Measurements from ENCODE around the gene HMGN3. TPM values are rescaled to one million over a fixed set of nuclear protein-coding genes. Genes with fewer than 3 reads are reported as not detected.

The HMGN3 gene
- total RNA-seq, 1 experiment from 2014 or later: 183 TPM

DNA sequence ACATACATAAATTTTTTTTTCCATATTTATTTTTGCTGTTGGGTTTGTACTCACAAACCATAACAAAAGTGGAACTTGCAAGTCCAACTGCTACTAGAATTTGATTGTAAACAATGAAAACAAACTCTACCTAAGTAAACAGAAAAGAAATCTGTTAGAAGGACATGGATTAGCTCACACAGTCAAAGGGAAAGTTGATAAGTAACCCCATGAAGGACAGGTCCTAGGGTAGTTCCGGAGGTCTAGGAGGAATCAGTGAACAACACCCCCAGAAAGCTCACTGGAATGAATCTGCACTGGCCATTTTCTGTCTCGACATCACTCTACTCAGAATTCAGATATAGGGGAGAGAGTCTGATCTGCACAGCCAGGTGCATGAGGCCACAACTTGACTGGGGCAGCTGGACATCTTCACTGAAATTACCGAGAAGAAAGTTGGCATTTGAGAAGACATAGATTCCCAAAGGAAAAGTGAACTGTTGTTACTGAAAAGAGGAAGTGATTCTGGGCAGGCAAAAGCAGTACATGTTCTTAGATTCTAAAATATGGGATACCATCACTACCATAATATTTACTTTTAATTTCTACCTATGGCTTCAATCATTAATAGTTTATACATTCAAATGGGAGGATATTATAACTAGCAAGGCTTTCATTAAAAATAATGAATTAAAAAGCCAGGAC lies 76.4 kb downstream of the HMGN3 start:
- Histone ChIP-seq H3K27ac (ENCODE audit: insufficient read length, low read depth, low read length) (no peak overlapping the region), H3K56ac (ENCODE audit: insufficient read length, low read depth, low read length) (no peak overlapping the region), H3K27me3 (ENCODE audit: insufficient read depth, low read length) (no peaks in the 10 kb centered on the region), H3K4ac (ENCODE audit: low read depth, low read length) (no peak overlapping the region), H4K5ac (ENCODE audit: insufficient read length, low read depth, low read length) (no peak overlapping the region), H2AK5ac (ENCODE audit: insufficient read length, low read length) (no peak overlapping the region), H3K4me1 (ENCODE audit: insufficient read depth, low read length) (no peaks in the 10 kb centered on the region; the same call in 1 of the 2 replicates), H4K91ac (ENCODE audit: insufficient read length, low read depth, low read length) (no peak overlapping the region), H3K9me3 (ENCODE audit: control insufficient read depth, low read depth, low read length) (no peaks in the 10 kb centered on the region), H3K4me2 (ENCODE audit: insufficient read depth, insufficient read length, low read length) (no peak overlapping the region), H4K8ac (replicated peaks; ENCODE audit: insufficient read length, low read depth, low read length) (no peak overlapping the region), H2AFZ (ENCODE audit: low read length) (no peak overlapping the region), H3K9ac (ENCODE audit: extremely low read depth, insufficient read length, low read length) (no peak overlapping the region), H2BK5ac (ENCODE audit: insufficient read length, low read length) (no peak overlapping the region), H2BK12ac (ENCODE audit: insufficient read length, low read depth, low read length) (no peak overlapping the region), H2BK15ac (ENCODE audit: low read depth, low read length) (no peak overlapping the region), H2BK120ac (ENCODE audit: low read depth, low read length, poor library complexity, severe bottlenecking) (no peak overlapping the region), H2BK20ac (ENCODE audit: low read depth, low read length, poor library complexity, severe bottlenecking) (no peak overlapping the region), H3K79me1 (ENCODE audit: insufficient read depth, low read depth, low read length, poor library complexity, severe bottlenecking) (no peaks in the 10 kb centered on the region), H4K20me1 (ENCODE audit: control insufficient read depth, insufficient read depth, insufficient read length) (no peaks in the 10 kb centered on the region), H3K14ac (ENCODE audit: insufficient read depth, low read length) (no peak overlapping the region), H3K23me2 (ENCODE audit: insufficient read length, low read depth, low read length, poor library complexity, severe bottlenecking) (no peaks in the 10 kb centered on the region), H3K79me2 (ENCODE audit: insufficient read depth, low read length) (no peaks in the 10 kb centered on the region), H3K23ac (ENCODE audit: insufficient read length, low read depth, low read length) (no peak overlapping the region), H3T11ph (ENCODE audit: low read length) (no peak overlapping the region), H3K18ac (ENCODE audit: insufficient read length, low read depth, low read length) (no peak overlapping the region)
- no peaks in the 10 kb centered on the region for H3K9me3 Mint-ChIP-seq
- peaks cover 20 to 31% of the 10 kb centered on the region in 2 experiments for H3K4me1 Mint-ChIP-seq
- H3K36me3 Mint-ChIP-seq (ENCODE audit: insufficient read depth in 1 of 3, low read depth in 3 of 3): peaks cover 2 to 7% (median 6%) of the 10 kb centered on the region in 3 experiments; a peak in 3 of 7 replicates
- no peak for TF ChIP-seq CTCF (conservative IDR thresholded peaks at IDR 0.05)
- H3K4me3 Mint-ChIP-seq: no peak overlapping the region
- H3K27ac Mint-ChIP-seq: peak overlapping the region in 1 of 3 experiments; percentile 20; a peak in 1 of 7 replicates
- no peak for DNase-seq
- no peaks in the 10 kb centered on the region for H3K27me3 Mint-ChIP-seq (ENCODE audit: low read depth)
- whole genome bisulfite sequencing (ENCODE audit: extremely low coverage, insufficient read length, low lambda C conversion rate): no CpG with 5 or more reads among the region's 3 CpGs

Measured in H9 (cell line).